WTC11 (cell line): ENCODE data around the gene ELMO1. TPM values are rescaled to one million over a fixed set of nuclear protein-coding genes. Genes with fewer than 3 reads are reported as not detected.

Experiments
- ATAC-seq: fragments of 200-7000 bp; cut with Tn5 transposase; 2 replicates; pipeline ENCODE4 v1.10.0; 2021; ENCODE audit warnings: mild to moderate bottlenecking, moderate library complexity
- CTCF ChIA-PET: fragments of 300-600 bp; sonication (Branson Sonifier 250); formaldehyde crosslinking; loops from one replicate; lab custom pipeline; 2021; ENCODE audit warnings: antibody characterized with exemption; lab: Charles Lee
- POLR2A ChIA-PET: fragments of 350-600 bp; sonication (Branson Sonifier 250); formaldehyde crosslinking; loops from one replicate; lab custom pipeline; 2021; ENCODE audit warnings: antibody characterized with exemption; lab: Charles Lee
- DNase-seq: peaks from one replicate; pipeline ENCODE4 v3.0.0; 2021; ENCODE audit warnings: low spot score
- H3K27ac Mint-ChIP-seq: 2 replicates; pipeline ENCODE4 v1.8.0; 2021; ENCODE audit warnings: mixed read lengths
- H3K27me3 Mint-ChIP-seq: 2 replicates; pipeline ENCODE4 v1.8.0; 2021; ENCODE audit warnings: low read depth, mild to moderate bottlenecking, moderate library complexity, mixed read lengths
- H3K36me3 Mint-ChIP-seq: 2 replicates; pipeline ENCODE4 v1.8.0; 2021; ENCODE audit warnings: mixed read lengths
- H3K4me1 Mint-ChIP-seq: 2 replicates; pipeline ENCODE4 v1.8.0; 2022; ENCODE audit warnings: mixed read lengths
- H3K4me3 Mint-ChIP-seq: 2 replicates; pipeline ENCODE4 v1.8.0; 2021; ENCODE audit warnings: mild to moderate bottlenecking, moderate library complexity, mixed read lengths
- H3K9me3 Mint-ChIP-seq: 2 replicates; pipeline ENCODE4 v1.8.0; 2021; ENCODE audit warnings: mixed read lengths
- AFF4 ChIP-seq: sonication (generic); formaldehyde crosslinking; IDR thresholded peaks from 2 replicates; pipeline ENCODE4 v1.8.1; 2023; ENCODE audit warnings: mild to moderate bottlenecking, missing genetic modification reagents, borderline replicate concordance
- ATF6 ChIP-seq: sonication (generic); formaldehyde crosslinking; IDR thresholded peaks from 2 replicates; pipeline ENCODE4 v1.8.1; 2023; ENCODE audit warnings: mild to moderate bottlenecking, missing genetic modification reagents
- ESRRA ChIP-seq: sonication (generic); formaldehyde crosslinking; IDR thresholded peaks from 2 replicates; pipeline ENCODE4 v1.8.1; 2022; ENCODE audit warnings: mild to moderate bottlenecking, missing genetic modification reagents, borderline replicate concordance
- IRF2 ChIP-seq: sonication (generic); formaldehyde crosslinking; IDR thresholded peaks from 2 replicates; pipeline ENCODE4 v1.8.0; 2022; ENCODE audit warnings: low read depth, missing genetic modification reagents, borderline replicate concordance
- JAZF1 ChIP-seq: fragments of 250-450 bp; sonication (Bioruptor Pico); IDR thresholded peaks from 2 replicates; pipeline ENCODE4 v1.9.0; 2021; ENCODE audit warnings: moderate library complexity, mild to moderate bottlenecking, inconsistent platforms
- KAT7 ChIP-seq: sonication (generic); formaldehyde crosslinking; IDR thresholded peaks from 2 replicates; pipeline ENCODE4 v1.8.1; 2023; ENCODE audit warnings: missing genetic modification reagents, mild to moderate bottlenecking, borderline replicate concordance
- MYBL2 ChIP-seq: sonication (generic); formaldehyde crosslinking; IDR thresholded peaks from 2 replicates; pipeline ENCODE4 v1.8.1; 2023; ENCODE audit warnings: mild to moderate bottlenecking, moderate library complexity, missing genetic modification reagents
- NR3C1 ChIP-seq: sonication (generic); formaldehyde crosslinking; conservative IDR thresholded peaks from 2 replicates; pipeline ENCODE4 v1.8.1; 2023; ENCODE audit warnings: low read depth, mild to moderate bottlenecking, missing genetic modification reagents
- PRDM15 ChIP-seq: sonication (generic); formaldehyde crosslinking; IDR thresholded peaks from 2 replicates; pipeline ENCODE4 v1.8.0; 2022; ENCODE audit warnings: missing genetic modification reagents
- STAT6 ChIP-seq: sonication (generic); formaldehyde crosslinking; conservative IDR thresholded peaks from 2 replicates; pipeline ENCODE4 v1.8.1; 2023; ENCODE audit warnings: mild to moderate bottlenecking, low read depth, missing genetic modification reagents, moderate library complexity
- ZBTB43 ChIP-seq: sonication (generic); formaldehyde crosslinking; IDR thresholded peaks from 2 replicates; pipeline ENCODE4 v1.8.1; 2023; ENCODE audit warnings: mild to moderate bottlenecking, missing genetic modification reagents
- ZNF396 ChIP-seq: fragments of 250-450 bp; sonication (Bioruptor Pico); IDR thresholded peaks from 2 replicates; pipeline ENCODE4 v1.8.0; 2021; ENCODE audit warnings: mild to moderate bottlenecking, moderate library complexity, borderline replicate concordance
- ZNF671 ChIP-seq: fragments of 250-450 bp; sonication (Bioruptor Pico); IDR thresholded peaks from 2 replicates; pipeline ENCODE4 v1.8.0; 2021; ENCODE audit warnings: mild to moderate bottlenecking
- total RNA-seq: library from RNA; stranded (reverse); gene quantifications from 3 replicates; pipeline ENCODE4 v1.2.3, GENCODE V29; 2021

ELMO1 gene
- total RNA-seq, 1 experiment from 2014 or later, result 19.4 TPM

- Mint-ChIP-seq H3K4me3 (no peak overlapping the region), H3K27ac (0 out of 2 replicates have a peak overlapping the region, but pooled peaks have one; percentile 25), H3K36me3 (0 out of 2 replicates have a peak, but pooled peaks cover 5% of the 10 kb centered on the region), H3K4me1 (peaks cover 23% of the 10 kb centered on the region), H3K27me3 (no peaks in the 10 kb centered on the region), H3K9me3 (no peaks in the 10 kb centered on the region)
- DNase-seq (no peak), ATAC-seq (no peak)
- ChIA-PET CTCF (no interaction called here), POLR2A (no interaction called here)
- no peak for TF ChIP-seq PRDM15 (CRISPR knock-in tag)
- no peak for TF ChIP-seq ATF6
- TF ChIP-seq STAT6 (CRISPR knock-in tag), result no peak
- TF ChIP-seq NR3C1, result no peak
- no peak for TF ChIP-seq IRF2 (CRISPR knock-in tag)
- TF ChIP-seq KAT7 (CRISPR knock-in tag), result no peak
- no peak for TF ChIP-seq MYBL2
- TF ChIP-seq JAZF1 (CRISPR knock-in tag), result no peak
- TF ChIP-seq ZBTB43, result no peak
Measured at GRCh38 chr7:37342176-37342687, 106.4 kb downstream of the ELMO1 start.

GRCh38 chr7:37341033-37341630 is 107.5 kb downstream of the ELMO1 start:
- no peak for TF ChIP-seq ZNF671 (CRISPR knock-in tag)
- ATAC-seq (no peak), DNase-seq (no peak)
- H3K9me3 Mint-ChIP-seq, result peaks cover 8% of the 10 kb centered on the region
- 0 out of 2 replicates have a peak, but pooled peaks cover 9% of the 10 kb centered on the region for H3K36me3 Mint-ChIP-seq
- peaks cover 17% of the 10 kb centered on the region for H3K4me1 Mint-ChIP-seq
- no peak overlapping the region for H3K27ac Mint-ChIP-seq
- POLR2A ChIA-PET, result no interaction called here
- CTCF ChIA-PET, result no interaction called here
- H3K27me3 Mint-ChIP-seq, result no peaks in the 10 kb centered on the region
- H3K4me3 Mint-ChIP-seq, result no peak overlapping the region

GRCh38 chr7:37338966-37339365 is 109.7 kb downstream of the ELMO1 start:
- 0 out of 2 replicates have a peak, but pooled peaks cover 9% of the 10 kb centered on the region for H3K36me3 Mint-ChIP-seq
- ATAC-seq (no peak), DNase-seq (no peak)
- H3K27me3 Mint-ChIP-seq, result no peaks in the 10 kb centered on the region
- no peak overlapping the region; the same call in 1 of the 2 replicates for H3K27ac Mint-ChIP-seq
- POLR2A ChIA-PET, result no interaction called here
- peaks cover 8% of the 10 kb centered on the region for H3K4me1 Mint-ChIP-seq
- peaks cover 8% of the 10 kb centered on the region for H3K9me3 Mint-ChIP-seq
- CTCF ChIA-PET, result no interaction called here
- no peak overlapping the region for H3K4me3 Mint-ChIP-seq
- no peak for TF ChIP-seq NR3C1
- no peak for TF ChIP-seq ZNF396 (CRISPR knock-in tag)
- no peak for TF ChIP-seq AFF4 (CRISPR knock-in tag)
- TF ChIP-seq ESRRA (CRISPR knock-in tag), result no peak
